ENCODE results near the gene LAMA2.

Gene LAMA2

GRCh38 chr6:129189266-129189665 lies 306.3 kb downstream of the LAMA2 start:
- TF ChIP-seq, protein P1, sequence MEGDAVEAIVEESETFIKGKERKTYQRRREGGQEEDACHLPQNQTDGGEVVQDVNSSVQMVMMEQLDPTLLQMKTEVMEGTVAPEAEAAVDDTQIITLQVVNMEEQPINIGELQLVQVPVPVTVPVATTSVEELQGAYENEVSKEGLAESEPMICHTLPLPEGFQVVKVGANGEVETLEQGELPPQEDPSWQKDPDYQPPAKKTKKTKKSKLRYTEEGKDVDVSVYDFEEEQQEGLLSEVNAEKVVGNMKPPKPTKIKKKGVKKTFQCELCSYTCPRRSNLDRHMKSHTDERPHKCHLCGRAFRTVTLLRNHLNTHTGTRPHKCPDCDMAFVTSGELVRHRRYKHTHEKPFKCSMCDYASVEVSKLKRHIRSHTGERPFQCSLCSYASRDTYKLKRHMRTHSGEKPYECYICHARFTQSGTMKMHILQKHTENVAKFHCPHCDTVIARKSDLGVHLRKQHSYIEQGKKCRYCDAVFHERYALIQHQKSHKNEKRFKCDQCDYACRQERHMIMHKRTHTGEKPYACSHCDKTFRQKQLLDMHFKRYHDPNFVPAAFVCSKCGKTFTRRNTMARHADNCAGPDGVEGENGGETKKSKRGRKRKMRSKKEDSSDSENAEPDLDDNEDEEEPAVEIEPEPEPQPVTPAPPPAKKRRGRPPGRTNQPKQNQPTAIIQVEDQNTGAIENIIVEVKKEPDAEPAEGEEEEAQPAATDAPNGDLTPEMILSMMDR (IDR thresholded peaks at IDR 0.05; ENCODE audit: extremely low read depth, insufficient read depth, missing control alignments) = no peak
- in situ Hi-C loops (cut with MboI; ENCODE audit: low pct_unique_long_range_greater_than_20kb, low sequenced_read_pairs, unreplicated experiment) = no loop called here
- DNase-seq (ENCODE audit: low spot score) = no peak

GRCh38 chr6:129191235-129191634 lies 308.3 kb downstream of the LAMA2 start:
- in situ Hi-C loops (cut with MboI; ENCODE audit: low pct_unique_long_range_greater_than_20kb, low sequenced_read_pairs, unreplicated experiment) = no loop called here
- DNase-seq (ENCODE audit: low spot score) = no peak
- TF ChIP-seq, protein P1 (IDR thresholded peaks at IDR 0.05; ENCODE audit: extremely low read depth, insufficient read depth, missing control alignments) = no peak

- DNase-seq (ENCODE audit: low spot score) = no peak
- in situ Hi-C loops (cut with MboI; ENCODE audit: low pct_unique_long_range_greater_than_20kb, low sequenced_read_pairs, unreplicated experiment) = no loop called here
- TF ChIP-seq, protein P1 (IDR thresholded peaks at IDR 0.05; ENCODE audit: extremely low read depth, insufficient read depth, missing control alignments) = no peak
Observed at GRCh38 chr6:129192458-129192989, 309.6 kb downstream of the LAMA2 start.

- TF ChIP-seq, protein P1 (IDR thresholded peaks at IDR 0.05; ENCODE audit: extremely low read depth, insufficient read depth, missing control alignments) = no peak
- in situ Hi-C loops (cut with MboI; ENCODE audit: low pct_unique_long_range_greater_than_20kb, low sequenced_read_pairs, unreplicated experiment) = no loop called here
- no peak for DNase-seq (ENCODE audit: low spot score)
Observed at GRCh38 chr6:129194306-129194941, 311.5 kb downstream of the LAMA2 start.

- in situ Hi-C loops (cut with MboI; ENCODE audit: low pct_unique_long_range_greater_than_20kb, low sequenced_read_pairs, unreplicated experiment) = no loop called here
- DNase-seq (ENCODE audit: low spot score) = no peak
- TF ChIP-seq, protein P1 (IDR thresholded peaks at IDR 0.05; ENCODE audit: extremely low read depth, insufficient read depth, missing control alignments) = no peak
Observed at GRCh38 chr6:129195161-129195560, 312.2 kb downstream of the LAMA2 start.

GRCh38 chr6:129195643-129196042 lies 312.7 kb downstream of the LAMA2 start:
- no peak for DNase-seq (ENCODE audit: low spot score)
- in situ Hi-C loops (cut with MboI; ENCODE audit: low pct_unique_long_range_greater_than_20kb, low sequenced_read_pairs, unreplicated experiment) = no loop called here
- TF ChIP-seq, protein P1 (IDR thresholded peaks at IDR 0.05; ENCODE audit: extremely low read depth, insufficient read depth, missing control alignments) = no peak
